H1 (cell line): Measurements from ENCODE around the gene ACSL6. TPM values are rescaled to one million over a fixed set of nuclear protein-coding genes. Genes with fewer than 3 reads are reported as not detected.

Experiments
- CTCF ChIA-PET: fragments of 300-600 bp; sonication (Branson Sonifier 250); formaldehyde crosslinking; loops from one replicate; lab custom pipeline; 2021; ENCODE audit not compliant: partially characterized antibody; lab: Charles Lee
- POLR2A ChIA-PET: fragments of 300-600 bp; sonication (Branson Sonifier 250); formaldehyde crosslinking; loops from one replicate; lab custom pipeline; 2021; ENCODE audit warnings: inconsistent platforms; ENCODE audit not compliant: partially characterized antibody; lab: Charles Lee
- DNase-seq, 2 experiments: peaks; one replicate each; pipeline versions ENCODE4 v3.0.0 to v3.0.0-alpha.2; 2010 to 2022; ENCODE audit warnings: low spot score in 2 of 2, low read depth in 1 of 2, mixed read lengths in 1 of 2
- FAIRE-seq: peaks from 2 replicates; lab custom pipeline; 2011; peaks lifted over from hg19 to GRCh38; lab: Jason Lieb, UNC
- H2AFZ ChIP-seq: 2 replicates; pipeline ENCODE4 v1.8.1; 2012; ENCODE audit warnings: low read length, inconsistent platforms
- H2AK5ac ChIP-seq: 2 replicates; pipeline ENCODE4 v1.6.1; 2013; ENCODE audit warnings: low read depth, low read length
- H2BK120ac ChIP-seq: replicated peaks from 2 replicates; pipeline ENCODE3; 2013; ENCODE audit warnings: low read depth, low read length, inconsistent platforms
- H2BK12ac ChIP-seq: 2 replicates; pipeline ENCODE4 v1.6.1; 2013; ENCODE audit warnings: low read depth, low read length
- H2BK15ac ChIP-seq: 2 replicates; pipeline ENCODE4 v1.6.1; 2013; ENCODE audit warnings: low read length
- H2BK20ac ChIP-seq: 2 replicates; pipeline ENCODE4 v1.6.1; 2013; ENCODE audit warnings: low read length
- H2BK5ac ChIP-seq: 2 replicates; pipeline ENCODE4 v1.6.1; 2013; ENCODE audit warnings: low read depth, low read length
- H3K14ac ChIP-seq: 2 replicates; pipeline ENCODE4 v1.6.1; 2013; ENCODE audit warnings: inconsistent platforms; ENCODE audit not compliant: insufficient read length
- H3K18ac ChIP-seq: 2 replicates; pipeline ENCODE4 v1.6.1; 2013; ENCODE audit warnings: low read length; ENCODE audit errors: extremely low read depth
- H3K23ac ChIP-seq: 2 replicates; pipeline ENCODE4 v1.6.1; 2013; ENCODE audit warnings: inconsistent platforms; ENCODE audit not compliant: insufficient read length
- H3K23me2 ChIP-seq: 2 replicates; pipeline ENCODE4 v1.6.1; 2013; ENCODE audit warnings: low read depth, low read length
- H3K27ac ChIP-seq: 2 replicates; pipeline ENCODE4 v1.6.1; 2011; ENCODE audit warnings: low read depth, low read length, inconsistent platforms
- H3K27me3 ChIP-seq, 4 experiments: replicated peaks in 1 of 4; 1 replicate in 1 of 4; 2 replicates in 3 of 4; pipeline versions ENCODE4 v1.6.1 to v1.8.1; 2011 to 2013; ENCODE audit warnings: low read length in 3 of 4, mild to moderate bottlenecking in 3 of 4, inconsistent platforms in 2 of 4, mixed read lengths in 2 of 4, moderate library complexity in 1 of 4; ENCODE audit not compliant: control insufficient read depth in 3 of 4, insufficient read depth in 3 of 4; ENCODE audit errors: extremely low read depth in 1 of 4
- H3K36me3 ChIP-seq, 4 experiments: 2 replicates each; pipeline versions ENCODE4 v1.6.1 to v1.8.1; 2011 to 2013; ENCODE audit warnings: mild to moderate bottlenecking in 4 of 4, low read length in 3 of 4, moderate library complexity in 2 of 4, control low read depth in 1 of 4, inconsistent platforms in 1 of 4; ENCODE audit not compliant: insufficient read depth in 4 of 4, control insufficient read depth in 2 of 4
- H3K4ac ChIP-seq: replicated peaks from 2 replicates; pipeline ENCODE3; 2013; ENCODE audit warnings: low read length, low read depth, mixed read lengths, inconsistent platforms; ENCODE audit not compliant: insufficient read length
- H3K4me1 ChIP-seq, 4 experiments: replicated peaks in 1 of 4; 1 replicate in 1 of 4; 2 replicates in 3 of 4; pipeline versions ENCODE4 v1.6.1 to v1.8.1; 2011 to 2013; ENCODE audit warnings: low read length in 3 of 4, inconsistent platforms in 2 of 4, mixed read lengths in 1 of 4; ENCODE audit not compliant: insufficient read depth in 4 of 4, control insufficient read depth in 3 of 4
- H3K4me2 ChIP-seq, 2 experiments: 2 replicates each; pipeline versions ENCODE4 v1.6.1 to v1.8.1; 2011 to 2013; ENCODE audit warnings: low read depth in 2 of 2, low read length in 2 of 2, control low read depth in 1 of 2, inconsistent platforms in 1 of 2, mild to moderate bottlenecking in 1 of 2; ENCODE audit not compliant: insufficient read depth in 1 of 2
- H3K4me3 ChIP-seq, 4 experiments: fragments of 200-600, 300-600 bp in 1 of 4; sonication (generic), shearing (Covaris generic), sonication (Bioruptor Twin) in 1 of 4; 2 replicates each; pipeline versions ENCODE4 v1.5.1 to v1.8.1; 2011 to 2016; ENCODE audit warnings: low read length in 4 of 4, low read depth in 3 of 4, control low read depth in 2 of 4, inconsistent platforms in 2 of 4, mild to moderate bottlenecking in 2 of 4, mixed read lengths in 1 of 4, moderate library complexity in 1 of 4; ENCODE audit not compliant: insufficient read depth in 2 of 4; ENCODE audit errors: extremely low read depth in 1 of 4
- H3K56ac ChIP-seq: replicated peaks from 2 replicates; pipeline ENCODE3; 2013; ENCODE audit warnings: low read depth, mild to moderate bottlenecking, mixed read lengths, low read length, inconsistent platforms; ENCODE audit not compliant: insufficient read length
- H3K79me1 ChIP-seq: 2 replicates; pipeline ENCODE4 v1.6.1; 2013; ENCODE audit warnings: low read depth, low read length, control low read depth
- H3K79me2 ChIP-seq, 2 experiments: 2 replicates each; pipeline versions ENCODE4 v1.6.1 to v1.8.1; 2012 to 2013; ENCODE audit warnings: low read length in 2 of 2, mild to moderate bottlenecking in 2 of 2, inconsistent platforms in 1 of 2; ENCODE audit not compliant: insufficient read depth in 2 of 2, control insufficient read depth in 1 of 2
- H3K9ac ChIP-seq, 4 experiments: replicated peaks in 1 of 4; 1 replicate in 1 of 4; 2 replicates in 3 of 4; pipeline versions ENCODE4 v1.6.1 to v1.8.1; 2011 to 2013; ENCODE audit warnings: low read depth in 3 of 4, low read length in 3 of 4, control low read depth in 2 of 4, mild to moderate bottlenecking in 2 of 4, moderate library complexity in 2 of 4, inconsistent platforms in 1 of 4; ENCODE audit errors: extremely low read depth in 1 of 4
- H3K9me3 ChIP-seq, 2 experiments: 2 replicates each; pipeline versions ENCODE4 v1.6.1 to v1.8.1; 2012 to 2013; ENCODE audit warnings: mild to moderate bottlenecking in 2 of 2, moderate library complexity in 2 of 2, control low read depth in 1 of 2, inconsistent platforms in 1 of 2, low read depth in 1 of 2, low read length in 1 of 2, mixed read lengths in 1 of 2; ENCODE audit not compliant: insufficient read depth in 2 of 2
- H4K20me1 ChIP-seq, 2 experiments: replicated peaks in 1 of 2; 2 replicates each; pipeline versions ENCODE3 to v1.8.1; 2011 to 2013; ENCODE audit warnings: inconsistent platforms in 2 of 2, low read length in 2 of 2, mild to moderate bottlenecking in 1 of 2; ENCODE audit not compliant: insufficient read depth in 2 of 2, control insufficient read depth in 1 of 2
- H4K5ac ChIP-seq: 2 replicates; pipeline ENCODE4 v1.6.1; 2013; ENCODE audit warnings: low read length, low read depth, mixed read lengths, inconsistent platforms; ENCODE audit not compliant: insufficient read length
- H4K8ac ChIP-seq: 2 replicates; pipeline ENCODE4 v1.8.0; 2013; ENCODE audit warnings: mild to moderate bottlenecking, moderate library complexity, low read length, inconsistent platforms; ENCODE audit not compliant: insufficient read depth; ENCODE audit errors: extremely low read depth
- H4K91ac ChIP-seq: replicated peaks from 2 replicates; pipeline ENCODE3; 2013; ENCODE audit warnings: low read length, mixed read lengths, inconsistent platforms; ENCODE audit not compliant: insufficient read length
- BACH1 ChIP-seq: IDR thresholded peaks from 2 replicates; pipeline ENCODE4 v1.6.1; 2012; ENCODE audit warnings: low read length, improper control_type of control experiment
- BRCA1 ChIP-seq: IDR thresholded peaks from 2 replicates; pipeline ENCODE4 v1.6.1; 2012; ENCODE audit warnings: low read depth, low read length, improper control_type of control experiment
- CBX5 ChIP-seq: fragments of 300-800, 300-1000 bp; sonication (generic); IDR thresholded peaks from 2 replicates; pipeline ENCODE4 v1.7.1; 2016; ENCODE audit warnings: antibody characterized with exemption, low read length, low read depth
- CHD1 ChIP-seq: IDR thresholded peaks from 2 replicates; pipeline ENCODE4 v1.6.1; 2012; ENCODE audit warnings: low read depth, low read length, improper control_type of control experiment
- FOSL1 ChIP-seq: IDR thresholded peaks from 2 replicates; pipeline ENCODE4 v1.6.1; 2011; ENCODE audit warnings: mild to moderate bottlenecking, low read depth, low read length, moderate library complexity; ENCODE audit not compliant: insufficient read depth
- HDAC2 ChIP-seq, 2 experiments: fragments of 300-600 bp in 1 of 2; sonication (generic) in 1 of 2; IDR thresholded peaks; 2 replicates each; pipeline ENCODE4 v1.6.1; 2011 to 2012; ENCODE audit warnings: low read depth in 2 of 2, low read length in 2 of 2, mild to moderate bottlenecking in 2 of 2, moderate library complexity in 2 of 2, borderline replicate concordance in 1 of 2, inconsistent platforms in 1 of 2
- JUN ChIP-seq: IDR thresholded peaks from 2 replicates; pipeline ENCODE4 v1.6.1; 2011; ENCODE audit warnings: low read depth, mild to moderate bottlenecking, improper control_type of control experiment, low read length
- MAX ChIP-seq: IDR thresholded peaks from 2 replicates; pipeline ENCODE4 v1.6.1; 2012; ENCODE audit warnings: inconsistent platforms
- SIX5 ChIP-seq: IDR thresholded peaks from 2 replicates; pipeline ENCODE4 v1.6.1; 2011; ENCODE audit warnings: mild to moderate bottlenecking, low read depth, low read length
- SUZ12 ChIP-seq: fragments of 200-600 bp; sonication (generic); IDR thresholded peaks from 2 replicates; pipeline ENCODE4 v1.6.1; 2012; ENCODE audit warnings: mild to moderate bottlenecking, inconsistent platforms, low read length, moderate library complexity, mixed read lengths
- TAF7 ChIP-seq: optimal IDR thresholded peaks from 2 replicates; pipeline ENCODE3; 2011; ENCODE audit warnings: low read depth, mild to moderate bottlenecking, inconsistent platforms, low read length, moderate library complexity, borderline replicate concordance
- ZNF274 ChIP-seq: IDR thresholded peaks from 2 replicates; pipeline ENCODE4 v1.7.0; 2012; ENCODE audit warnings: low read length, borderline replicate concordance; ENCODE audit errors: extremely low read depth
- WGBS, 2 experiments: shearing (Covaris generic) in 1 of 2; methylation state at CpG; one replicate each; pipeline versions ENCODE4 v1.1.6 to v1.1.7; 2013 to 2015; ENCODE audit warnings: low lambda C conversion rate in 2 of 2, mixed read lengths in 2 of 2, inconsistent platforms in 1 of 2, low coverage in 1 of 2, missing lambda C conversion rate in 1 of 2; ENCODE audit not compliant: insufficient replicate concordance in 2 of 2, insufficient coverage in 1 of 2, insufficient read length in 1 of 2; ENCODE audit errors: extremely low coverage in 1 of 2, missing lambda C conversion rate in 1 of 2; 5-methylcytosine and 5-hydroxymethylcytosine counted together
- polyA plus RNA-seq, 7 experiments: library from polyadenylated mRNA; depleted of rRNA in 3 of 7; stranded (reverse) in 5 of 7; unstranded in 2 of 7; fragments of >200 nt in 5 of 7; fragments of 200-250 nt in 2 of 7; gene quantifications; 1 replicate in 5 of 7; 2 replicates in 1 of 7; 4 replicates in 1 of 7; pipeline versions ENCODE4 v1.2.1 to v1.2.3, GENCODE V29; 2011 to 2013; ENCODE audit warnings: missing spikeins in 2 of 7, mixed read lengths in 2 of 7
- total RNA-seq: library from RNA; stranded (reverse); fragmentation: NEBNext Ultra II Directional; extraction: Animal tissue kit (Norgen Biotek cat#: 25700); gene quantifications from 2 replicates; pipeline ENCODE4 v1.2.1, GENCODE V29; 2021

ACSL6 gene
- total and polyA plus RNA-seq, 2 of the 8 experiments (the other 6 are each of a cell fraction or from before 2014, with no cell fraction given): 2.3 to 2.4 TPM

- no peak overlapping the region for H2AFZ ChIP-seq
- no peak for FAIRE-seq
- no peak overlapping the region for H2BK5ac ChIP-seq
Measured at GRCh38 chr5:131965826-131966415, 45.5 kb downstream of the ACSL6 start.

More at GRCh38 chr5:131965826-131966415, 45.5 kb downstream of the ACSL6 start:
- H3K23ac ChIP-seq: no peak overlapping the region
- no peak for TF ChIP-seq BRCA1
- TF ChIP-seq CHD1: no peak
- no peak for TF ChIP-seq SUZ12
- no peak for TF ChIP-seq BACH1
- TF ChIP-seq MAX: no peak
- no peak for TF ChIP-seq HDAC2 (IDR thresholded peaks at IDR 0.05; ENCODE audit: borderline replicate concordance in 1 of 2, low read depth in 2 of 2, low read length in 2 of 2)
- TF ChIP-seq FOSL1: no peak
- TF ChIP-seq JUN: no peak
- no peak for TF ChIP-seq SIX5
- TF ChIP-seq CBX5: no peak
- no peak for TF ChIP-seq TAF7
- TF ChIP-seq ZNF274: no peak
- TF ChIP-seq, all 59 proteins: peak for 0
- Histone ChIP-seq H3K23me2 (no peaks in the 10 kb centered on the region), H4K20me1 (no peaks in the 10 kb centered on the region), H3K4me1 (no peaks in the 10 kb centered on the region), H4K91ac (no peak overlapping the region), H3K27ac (no peak overlapping the region), H3K4me2 (no peak overlapping the region), H2BK12ac (no peak overlapping the region), H2BK15ac (no peak overlapping the region), H3K18ac (no peak overlapping the region), H2BK20ac (no peak overlapping the region), H3K36me3 (no peaks in the 10 kb centered on the region), H3K4me3 (no peak overlapping the region), H3K27me3 (no peaks in the 10 kb centered on the region), H3K4ac (no peak overlapping the region), H3K56ac (no peak overlapping the region), H2AK5ac (no peak overlapping the region), H3K79me2 (no peaks in the 10 kb centered on the region), H3K14ac (no peak overlapping the region), H2BK120ac (no peak overlapping the region), H3K9me3 (no peaks in the 10 kb centered on the region), H4K5ac (no peak overlapping the region), H3K79me1 (no peaks in the 10 kb centered on the region), H4K8ac (no peak overlapping the region), H3K9ac (no peak overlapping the region; a peak in 1 of 7 replicates)
- peak in 1 of 2 experiments; percentile 20 for DNase-seq
- CTCF ChIA-PET: interaction anchor here (1.6 kb wide), 1 partner anchor 97 kb away, joined by 4 read pairs; no protein-coding TSS in a partner anchor
- POLR2A ChIA-PET: no interaction called here
- 89% methylated on average over 6 of the region's 6 CpGs; no CpG with 5 or more reads in 1 of the 2 experiments for WGBS, 2 experiments
